ENCODE data around the gene EMP2.

The EMP2 gene

GRCh38 chr16:10518479-10519041, 61.8 kb downstream of the EMP2 start:
- TF ChIP-seq CSDC2 (CRISPR knock-in tag; IDR thresholded peaks at IDR 0.05) (no peak), PATZ1 (CRISPR knock-in tag; IDR thresholded peaks at IDR 0.05; ENCODE audit: borderline replicate concordance) (no peak), RARB (CRISPR knock-in tag; IDR thresholded peaks at IDR 0.05) (no peak), TCF4 (CRISPR knock-in tag; IDR thresholded peaks at IDR 0.05; ENCODE audit: borderline replicate concordance) (no peak), ZNF565 (CRISPR knock-in tag; conservative IDR thresholded peaks at IDR 0.05; ENCODE audit: low read depth) (no peak), BACH2 (CRISPR knock-in tag; IDR thresholded peaks at IDR 0.05; ENCODE audit: borderline replicate concordance) (no peak), CREB5 (CRISPR knock-in tag; IDR thresholded peaks at IDR 0.05; ENCODE audit: low read depth) (no peak), ARNTL (CRISPR knock-in tag; IDR thresholded peaks at IDR 0.05; ENCODE audit: borderline replicate concordance, low read depth) (no peak), PPARA (CRISPR knock-in tag; IDR thresholded peaks at IDR 0.05; ENCODE audit: borderline replicate concordance) (no peak)
- TF ChIP-seq, protein P1, sequence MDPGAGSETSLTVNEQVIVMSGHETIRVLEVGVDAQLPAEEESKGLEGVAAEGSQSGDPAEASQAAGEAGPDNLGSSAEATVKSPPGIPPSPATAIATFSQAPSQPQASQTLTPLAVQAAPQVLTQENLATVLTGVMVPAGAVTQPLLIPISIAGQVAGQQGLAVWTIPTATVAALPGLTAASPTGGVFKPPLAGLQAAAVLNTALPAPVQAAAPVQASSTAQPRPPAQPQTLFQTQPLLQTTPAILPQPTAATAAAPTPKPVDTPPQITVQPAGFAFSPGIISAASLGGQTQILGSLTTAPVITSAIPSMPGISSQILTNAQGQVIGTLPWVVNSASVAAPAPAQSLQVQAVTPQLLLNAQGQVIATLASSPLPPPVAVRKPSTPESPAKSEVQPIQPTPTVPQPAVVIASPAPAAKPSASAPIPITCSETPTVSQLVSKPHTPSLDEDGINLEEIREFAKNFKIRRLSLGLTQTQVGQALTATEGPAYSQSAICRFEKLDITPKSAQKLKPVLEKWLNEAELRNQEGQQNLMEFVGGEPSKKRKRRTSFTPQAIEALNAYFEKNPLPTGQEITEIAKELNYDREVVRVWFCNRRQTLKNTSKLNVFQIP (CRISPR knock-in tag; IDR thresholded peaks at IDR 0.05; ENCODE audit: borderline replicate concordance, low read depth), result no peak
- ATAC-seq, result no peak

DNA sequence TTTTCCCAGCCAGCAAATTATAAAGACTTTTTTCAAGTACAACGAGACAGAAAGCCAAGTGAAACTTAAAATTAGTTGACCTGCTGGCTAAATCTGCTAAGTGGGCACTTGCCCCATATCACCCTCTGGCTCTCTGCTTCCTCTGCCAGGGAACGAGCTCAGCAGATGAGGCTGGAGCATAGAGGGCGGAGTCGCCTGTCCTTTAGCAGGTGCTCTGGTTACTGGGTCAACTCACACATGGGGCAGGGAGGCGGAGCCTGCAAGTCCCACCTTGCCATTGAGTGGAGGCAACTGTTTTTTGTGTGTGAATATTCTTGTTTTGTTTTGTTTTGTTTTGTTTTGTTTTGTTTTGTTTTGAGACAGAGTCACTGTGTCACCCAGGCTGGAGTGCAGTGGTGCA, 62.5 kb downstream of the EMP2 start:
- TF ChIP-seq, protein P1 (CRISPR knock-in tag; IDR thresholded peaks at IDR 0.05; ENCODE audit: borderline replicate concordance, low read depth), result no peak
- TF ChIP-seq ESRRG (CRISPR knock-in tag; IDR thresholded peaks at IDR 0.05), result no peak
- TF ChIP-seq CREB5 (CRISPR knock-in tag; IDR thresholded peaks at IDR 0.05; ENCODE audit: low read depth), result no peak
- TF ChIP-seq BACH2 (CRISPR knock-in tag; IDR thresholded peaks at IDR 0.05; ENCODE audit: borderline replicate concordance), result no peak
- no peak for TF ChIP-seq RARB (CRISPR knock-in tag; IDR thresholded peaks at IDR 0.05)
- TF ChIP-seq ZNF8 (CRISPR knock-in tag; IDR thresholded peaks at IDR 0.05), result no peak
- TF ChIP-seq ZFP30 (CRISPR knock-in tag; IDR thresholded peaks at IDR 0.05), result no peak
- no peak for TF ChIP-seq GLIS3 (CRISPR knock-in tag; IDR thresholded peaks at IDR 0.05)
- ATAC-seq, result no peak

- ATAC-seq, result peak; percentile 55
- no peak for TF ChIP-seq ISL1 (CRISPR knock-in tag; IDR thresholded peaks at IDR 0.05)
- no peak for TF ChIP-seq TSHZ2 (CRISPR knock-in tag; IDR thresholded peaks at IDR 0.05)
- no peak for TF ChIP-seq ZFP3 (CRISPR knock-in tag; IDR thresholded peaks at IDR 0.05)
- no peak for TF ChIP-seq ZNF70 (CRISPR knock-in tag; IDR thresholded peaks at IDR 0.05)
- no peak for TF ChIP-seq ZNF565 (CRISPR knock-in tag; conservative IDR thresholded peaks at IDR 0.05; ENCODE audit: low read depth)
- no peak for TF ChIP-seq ZC3H10 (CRISPR knock-in tag; IDR thresholded peaks at IDR 0.05)
- TF ChIP-seq ZNF8 (CRISPR knock-in tag; IDR thresholded peaks at IDR 0.05), result no peak
- TF ChIP-seq CSRNP3 (CRISPR knock-in tag; IDR thresholded peaks at IDR 0.05), result no peak
- no peak for TF ChIP-seq ZFP30 (CRISPR knock-in tag; IDR thresholded peaks at IDR 0.05)
- no peak for TF ChIP-seq SNAI2 (CRISPR knock-in tag; IDR thresholded peaks at IDR 0.05)
- TF ChIP-seq CREB5 (CRISPR knock-in tag; IDR thresholded peaks at IDR 0.05; ENCODE audit: low read depth), result no peak
- TF ChIP-seq ARNTL (CRISPR knock-in tag; IDR thresholded peaks at IDR 0.05; ENCODE audit: borderline replicate concordance, low read depth), result no peak
These were observed 65.9 kb downstream of the EMP2 start for GRCh38 chr16:10514369-10515055.

All from SK-N-SH treated with all-trans-retinoic acid at 6 μM for 48 hours (cell line).